GM20431 (cell line): Measurements from ENCODE around the gene DLK1.

ENCODE experiments used
- in situ Hi-C: fragments of 300-500 bp; cut with MseI, MboI; formaldehyde crosslinking; loops from one replicate; pipeline ENCODE4 v1.15.0; 2020; ENCODE audit warnings: low sequenced_read_pairs; ENCODE audit not compliant: unreplicated experiment

Gene DLK1

DNA sequence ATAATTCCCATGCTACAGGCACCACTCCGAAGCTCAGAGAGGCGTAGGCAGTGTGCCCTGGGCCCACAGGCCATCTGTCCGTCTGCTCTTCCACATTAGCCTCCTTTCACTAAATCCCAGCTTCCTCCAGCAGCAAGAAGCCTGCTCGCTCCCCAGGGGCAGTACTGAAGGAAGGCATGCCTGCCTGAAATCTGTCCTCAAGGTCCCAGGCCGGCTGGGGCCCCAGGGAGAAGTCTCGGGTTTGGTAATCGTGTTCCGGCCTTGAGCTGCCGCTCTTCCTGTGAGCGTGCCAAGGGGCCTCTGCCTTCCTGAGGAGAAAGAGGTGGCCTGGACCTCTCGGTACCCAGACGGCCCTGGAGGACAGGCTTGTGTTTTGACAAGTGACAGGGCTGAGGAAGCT is 15.2 kb upstream of the DLK1 start:
- in situ Hi-C loops = no loop called here

DNA sequence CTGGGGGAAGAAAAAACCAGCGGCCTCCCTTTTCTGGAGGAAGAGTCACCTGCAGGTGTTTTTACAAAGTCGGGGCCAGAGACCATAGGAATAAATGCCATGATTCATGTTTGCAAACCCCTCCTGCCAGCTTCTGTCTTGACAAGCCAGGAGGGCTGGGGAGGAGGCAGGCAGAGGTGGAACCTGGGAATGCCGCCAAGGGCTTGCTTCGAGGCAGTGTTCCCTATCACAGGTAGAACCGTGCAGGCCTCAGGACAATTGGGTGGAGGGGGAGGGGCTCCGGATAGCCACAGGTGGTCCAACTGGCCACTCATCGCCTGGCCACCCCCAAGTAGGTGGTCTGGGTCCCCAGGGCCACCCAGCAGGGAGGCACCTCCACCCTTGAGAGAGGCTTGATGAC is 14.2 kb upstream of the DLK1 start:
- in situ Hi-C loops = no loop called here

DNA sequence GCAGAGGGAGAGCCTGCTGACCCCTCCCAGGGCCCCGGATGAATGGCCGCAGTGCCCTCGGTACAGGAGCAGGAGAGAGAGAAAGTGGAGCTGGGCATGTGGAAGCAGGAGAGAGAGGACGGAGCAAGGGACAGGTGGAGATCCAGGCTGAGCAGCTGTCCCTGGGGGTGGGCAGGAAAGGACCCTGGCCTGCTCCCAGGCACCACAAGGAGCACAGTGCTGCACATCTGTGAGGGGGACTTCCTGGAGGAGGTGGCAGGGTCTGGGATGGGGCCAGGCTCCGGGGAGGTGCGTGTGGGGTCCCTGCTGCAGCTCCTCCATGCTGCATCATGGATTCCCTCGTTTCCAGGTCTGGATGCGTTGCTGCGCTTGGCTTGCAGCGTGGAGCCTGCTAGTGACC is 13.0 kb upstream of the DLK1 start:
- in situ Hi-C loops = no loop called here

DNA sequence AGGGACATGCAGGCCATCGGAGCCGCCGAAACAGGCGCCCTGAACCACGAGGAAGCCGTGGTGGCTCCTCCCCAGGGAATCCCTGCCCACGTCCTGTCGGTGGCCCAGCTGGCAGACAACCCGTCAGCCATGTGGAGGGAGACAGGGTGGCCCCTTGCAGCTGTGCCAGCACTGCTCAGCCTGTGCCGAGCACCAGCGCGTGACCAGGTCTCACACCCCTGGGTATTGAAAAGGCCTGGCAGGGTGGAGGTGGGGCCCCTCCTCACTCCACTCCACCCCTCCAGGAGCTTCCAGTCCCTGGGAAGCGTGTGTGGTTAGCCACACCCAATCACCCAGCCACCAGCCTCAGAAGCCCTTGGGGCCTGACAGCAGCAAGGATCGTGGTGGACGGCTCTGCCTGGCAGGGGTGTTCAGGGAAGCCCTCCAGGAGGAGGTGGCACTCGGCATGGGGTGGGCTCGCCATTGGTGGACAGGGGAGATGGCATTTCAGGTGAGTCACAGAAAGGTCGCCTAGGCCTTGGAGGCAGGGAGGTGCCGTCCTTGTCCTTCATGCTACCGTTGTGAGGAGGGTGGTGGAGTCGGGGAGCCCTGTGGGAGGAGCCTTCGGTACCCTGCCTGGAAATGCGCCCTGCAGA is 12.3 kb upstream of the DLK1 start:
- in situ Hi-C loops = no loop called here

- in situ Hi-C loops = no loop called here
Measured at GRCh38 chr14:100715332-100715731, 11.4 kb upstream of the DLK1 start.

- in situ Hi-C loops = no loop called here
Measured at GRCh38 chr14:100715803-100716202, 10.9 kb upstream of the DLK1 start.

DNA sequence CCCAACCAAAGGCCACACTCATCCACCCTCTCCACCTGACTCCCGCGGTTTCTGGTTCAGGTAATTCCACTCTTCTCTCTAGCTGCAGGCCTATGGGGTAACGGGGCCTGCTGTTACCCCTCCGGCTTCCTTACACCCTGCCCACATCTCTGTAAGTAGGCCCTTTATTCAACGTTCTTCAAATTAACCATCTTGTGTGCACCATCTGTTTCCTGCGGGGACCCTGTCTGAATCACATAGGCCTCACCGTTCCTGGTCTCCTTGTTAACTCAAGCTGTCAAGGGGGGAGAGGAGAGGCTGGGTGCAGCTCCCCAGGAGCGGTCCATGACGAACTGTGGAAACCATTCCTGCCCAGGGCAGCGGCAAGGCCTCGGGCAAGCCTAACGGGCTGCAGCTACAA is 9.3 kb upstream of the DLK1 start:
- in situ Hi-C loops = no loop called here

DNA sequence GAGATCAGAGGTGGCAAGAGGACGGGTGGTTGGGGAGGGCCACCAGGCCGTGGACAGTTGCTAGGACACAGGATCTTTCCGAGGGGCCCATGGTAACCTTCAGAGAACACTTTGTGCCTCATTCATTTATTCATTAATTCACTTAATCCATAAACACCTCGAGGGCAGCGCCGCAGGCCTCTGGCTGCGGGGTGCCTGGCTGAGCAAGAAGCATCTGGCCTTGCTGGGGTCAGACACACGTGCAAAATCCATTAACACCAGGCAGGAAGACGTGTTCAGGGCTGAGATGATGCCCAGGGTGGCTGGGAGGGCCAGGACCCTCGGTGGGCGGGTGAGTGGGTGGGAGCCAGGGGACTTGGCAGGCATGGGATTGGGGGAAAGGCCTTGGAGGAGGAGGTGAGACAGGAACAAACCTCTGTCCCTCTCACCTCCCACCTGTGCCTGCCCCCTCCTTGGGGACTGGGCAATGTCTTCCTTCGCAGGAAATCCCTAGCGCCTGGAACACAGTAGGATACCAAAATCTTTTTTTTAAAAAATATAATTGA is 6.6 kb upstream of the DLK1 start:
- in situ Hi-C loops = no loop called here

DNA sequence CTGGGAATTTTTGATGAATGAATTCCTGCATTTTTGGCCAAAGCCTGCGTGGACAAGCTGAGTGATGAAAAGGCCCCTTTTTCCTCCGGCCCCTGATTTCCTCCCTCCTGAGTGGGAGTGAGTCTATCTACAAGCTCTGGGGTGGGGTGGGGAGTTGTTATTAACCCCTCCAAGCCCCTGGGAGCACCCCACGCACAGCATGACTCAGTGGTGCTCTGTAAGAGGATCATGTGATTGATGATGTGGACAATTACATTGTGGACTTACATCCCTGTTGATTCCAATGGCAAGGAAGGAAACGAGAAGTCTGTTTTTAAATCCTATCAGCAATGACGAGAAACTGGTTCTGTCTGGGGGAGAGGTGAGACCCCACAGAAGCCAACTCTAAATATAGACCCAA is 5.1 kb upstream of the DLK1 start:
- in situ Hi-C loops = no loop called here

GRCh38 chr14:100722367-100722766 is 4.3 kb upstream of the DLK1 start:
- in situ Hi-C loops = no loop called here

GRCh38 chr14:100723135-100723829 is 3.4 kb upstream of the DLK1 start:
- in situ Hi-C loops = no loop called here

DNA sequence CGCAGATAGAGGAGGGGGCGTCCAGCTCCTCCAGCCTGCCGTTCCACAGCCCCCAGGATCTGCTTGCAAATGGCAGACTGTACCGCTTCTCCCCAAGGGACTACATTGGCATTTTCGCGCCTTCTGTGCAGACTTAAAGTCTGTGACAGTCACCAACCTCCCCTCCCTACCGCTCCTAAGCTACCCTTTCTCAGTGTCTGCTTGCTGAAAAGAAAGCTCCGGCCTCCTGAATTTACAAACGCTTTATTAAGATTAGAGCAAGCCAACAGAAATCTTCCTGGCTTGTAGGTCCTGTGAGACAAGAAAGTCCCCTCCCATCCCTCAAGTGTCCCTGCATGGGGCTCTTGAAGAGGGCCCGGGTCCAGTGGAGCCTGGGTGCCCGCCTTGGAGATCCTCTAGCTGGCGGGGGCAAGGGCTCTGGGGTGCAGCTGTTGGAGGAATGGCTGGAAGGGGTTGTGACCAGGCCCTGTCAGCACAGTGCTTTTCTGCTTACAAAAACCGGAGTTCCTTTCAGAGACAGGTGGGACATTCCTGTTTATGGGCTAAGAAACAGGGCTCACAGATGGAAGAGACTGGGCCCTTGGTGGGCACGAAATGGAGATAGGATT is 2.8 kb upstream of the DLK1 start:
- in situ Hi-C loops = no loop called here

- in situ Hi-C loops = no loop called here
Measured at GRCh38 chr14:100724536-100724935, 2.2 kb upstream of the DLK1 start.

- in situ Hi-C loops = no loop called here
Measured at GRCh38 chr14:100725587-100726387, 905 bp upstream of the DLK1 start.

DNA sequence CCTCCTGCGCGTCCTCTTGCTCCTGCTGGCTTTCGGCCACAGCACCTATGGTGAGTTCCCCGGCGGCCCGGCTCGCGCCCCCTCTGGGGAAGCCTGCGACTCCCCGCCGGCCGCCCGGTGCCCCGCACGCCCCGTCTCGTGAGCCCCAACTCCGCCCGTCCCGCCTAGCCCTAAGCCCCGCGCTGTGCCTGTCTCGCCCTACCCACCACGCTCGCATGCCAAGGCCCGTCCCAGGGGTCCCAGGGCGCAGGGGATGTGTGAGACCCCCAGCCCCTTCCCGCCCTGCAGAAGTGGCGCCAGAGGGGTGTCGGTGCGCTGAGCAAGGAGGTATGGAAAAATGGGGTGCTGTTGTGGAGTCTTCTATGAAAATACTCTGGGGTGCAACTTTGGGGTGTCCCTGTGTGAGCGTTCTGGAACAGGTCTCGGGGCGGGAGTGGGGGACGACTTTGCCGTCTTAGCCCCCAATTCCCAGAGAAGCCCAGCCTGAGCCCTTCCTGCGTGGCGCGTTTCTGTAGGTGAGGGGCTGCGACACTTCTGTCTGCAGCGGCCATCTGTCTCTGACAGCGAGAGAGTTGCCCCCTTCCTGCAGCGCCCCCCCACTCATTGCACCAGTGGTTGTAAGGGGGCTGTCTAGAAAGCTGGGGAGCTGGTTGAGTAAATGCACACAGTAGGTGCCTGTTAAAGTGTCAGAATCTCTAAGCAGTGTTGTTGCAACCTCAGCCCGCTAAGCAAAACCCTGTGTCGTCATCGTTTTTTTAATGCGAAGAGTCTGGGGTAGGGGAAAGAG is 587 bp downstream of the DLK1 start:
- in situ Hi-C loops = no loop called here

GRCh38 chr14:100727873-100728240 is 1.2 kb downstream of the DLK1 start:
- in situ Hi-C loops = no loop called here

GRCh38 chr14:100728962-100729361 is 2.3 kb downstream of the DLK1 start:
- in situ Hi-C loops = no loop called here

GRCh38 chr14:100729982-100730381 is 3.3 kb downstream of the DLK1 start:
- in situ Hi-C loops = no loop called here

- in situ Hi-C loops = no loop called here
Measured at GRCh38 chr14:100730581-100730980, 3.9 kb downstream of the DLK1 start.
